ENCODE results near the gene FNDC3B.

The FNDC3B gene

DNA sequence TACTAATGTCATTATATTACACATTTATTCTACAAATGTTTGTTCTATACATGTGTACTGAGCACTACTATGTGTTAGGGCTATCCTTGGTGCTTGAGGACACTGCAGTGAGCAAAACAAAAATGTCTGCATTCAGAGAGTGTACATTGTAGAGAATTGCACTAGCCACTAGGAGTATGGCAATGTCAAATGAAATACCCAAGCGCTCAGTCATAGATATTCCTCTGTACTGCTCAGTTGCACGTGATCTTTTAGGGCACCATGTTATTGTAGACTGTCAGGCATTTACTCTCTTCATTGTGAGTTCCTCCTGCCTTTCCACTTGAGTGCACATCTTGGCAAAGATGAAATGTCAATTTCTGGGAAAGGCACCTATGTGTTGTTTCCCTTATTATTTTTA lies 36.8 kb downstream of the FNDC3B start:
- H3K27ac ChIP-seq (ENCODE audit: low read depth, low read length), result no peak overlapping the region

DNA sequence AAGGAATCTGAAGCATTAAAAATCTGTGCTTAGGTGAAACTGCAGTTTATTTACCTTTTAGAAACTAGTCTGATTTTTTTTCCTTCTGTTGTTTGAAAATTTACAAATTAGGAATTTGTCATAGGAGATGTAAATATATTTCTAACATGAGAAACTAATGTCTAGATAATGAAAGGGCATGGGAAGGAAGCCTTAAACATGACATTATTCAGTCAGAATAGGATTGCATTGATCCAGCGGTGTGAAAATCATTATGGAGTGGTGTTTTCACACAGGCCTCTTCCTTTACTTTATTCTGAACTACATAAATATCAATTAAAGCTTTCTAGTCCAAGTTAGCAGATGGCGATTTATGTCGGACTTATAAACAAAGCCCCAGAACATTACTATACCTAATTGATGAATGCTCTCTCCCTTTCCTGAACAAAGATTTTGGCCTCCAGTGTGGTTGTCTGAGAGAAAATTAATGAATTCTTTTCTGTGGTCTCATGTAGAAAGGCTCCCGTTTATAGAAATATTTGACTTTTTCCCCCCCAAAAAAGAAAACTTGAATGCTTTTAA lies 37.9 kb downstream of the FNDC3B start:
- no peak overlapping the region for H3K27ac ChIP-seq (ENCODE audit: low read depth, low read length)
- H3K9me2 ChIP-seq (replicated peaks; ENCODE audit: insufficient read depth, low read length), result no peaks in the 10 kb centered on the region
- no peak overlapping the region for H3K4me2 ChIP-seq (ENCODE audit: low read depth, low read length, poor library complexity, severe bottlenecking)
- H3K27me3 ChIP-seq (ENCODE audit: low read length), result no peaks in the 10 kb centered on the region
- no peak overlapping the region for H2AFZ ChIP-seq (ENCODE audit: low read depth, low read length, severe bottlenecking)
- no peak overlapping the region for H3K4me3 ChIP-seq (ENCODE audit: insufficient read depth, low read length, poor library complexity, severe bottlenecking)
- TF ChIP-seq, protein P1, sequence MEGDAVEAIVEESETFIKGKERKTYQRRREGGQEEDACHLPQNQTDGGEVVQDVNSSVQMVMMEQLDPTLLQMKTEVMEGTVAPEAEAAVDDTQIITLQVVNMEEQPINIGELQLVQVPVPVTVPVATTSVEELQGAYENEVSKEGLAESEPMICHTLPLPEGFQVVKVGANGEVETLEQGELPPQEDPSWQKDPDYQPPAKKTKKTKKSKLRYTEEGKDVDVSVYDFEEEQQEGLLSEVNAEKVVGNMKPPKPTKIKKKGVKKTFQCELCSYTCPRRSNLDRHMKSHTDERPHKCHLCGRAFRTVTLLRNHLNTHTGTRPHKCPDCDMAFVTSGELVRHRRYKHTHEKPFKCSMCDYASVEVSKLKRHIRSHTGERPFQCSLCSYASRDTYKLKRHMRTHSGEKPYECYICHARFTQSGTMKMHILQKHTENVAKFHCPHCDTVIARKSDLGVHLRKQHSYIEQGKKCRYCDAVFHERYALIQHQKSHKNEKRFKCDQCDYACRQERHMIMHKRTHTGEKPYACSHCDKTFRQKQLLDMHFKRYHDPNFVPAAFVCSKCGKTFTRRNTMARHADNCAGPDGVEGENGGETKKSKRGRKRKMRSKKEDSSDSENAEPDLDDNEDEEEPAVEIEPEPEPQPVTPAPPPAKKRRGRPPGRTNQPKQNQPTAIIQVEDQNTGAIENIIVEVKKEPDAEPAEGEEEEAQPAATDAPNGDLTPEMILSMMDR (IDR thresholded peaks at IDR 0.05; ENCODE audit: insufficient read depth, low read length, poor library complexity, severe bottlenecking), result no peak
- no peak for TF ChIP-seq EZH2phosphoT487 (conservative IDR thresholded peaks at IDR 0.05; ENCODE audit: low read length)
- no peak overlapping the region for H3K9ac ChIP-seq (ENCODE audit: low read length)
- H3K79me2 ChIP-seq (ENCODE audit: insufficient read depth, low read length), result no peaks in the 10 kb centered on the region
- no peaks in the 10 kb centered on the region for H4K20me1 ChIP-seq (ENCODE audit: low read depth, low read length)
- H3K36me3 ChIP-seq (ENCODE audit: low read length), result no peaks in the 10 kb centered on the region
- no peaks in the 10 kb centered on the region for H3K9me3 ChIP-seq (ENCODE audit: insufficient read depth, low read length)
- no peaks in the 10 kb centered on the region for H3F3A ChIP-seq (ENCODE audit: insufficient read depth)

More for the DNA sequence above, 36.8 kb downstream of the FNDC3B start:
- H3K4me2 ChIP-seq (ENCODE audit: low read depth, low read length, poor library complexity, severe bottlenecking), result no peak overlapping the region
- H3K9me2 ChIP-seq (replicated peaks; ENCODE audit: insufficient read depth, low read length), result no peaks in the 10 kb centered on the region
- TF ChIP-seq EZH2phosphoT487 (conservative IDR thresholded peaks at IDR 0.05; ENCODE audit: low read length), result no peak
- TF ChIP-seq, protein P1 (IDR thresholded peaks at IDR 0.05; ENCODE audit: insufficient read depth, low read length, poor library complexity, severe bottlenecking), result no peak
- H4K20me1 ChIP-seq (ENCODE audit: low read depth, low read length), result no peaks in the 10 kb centered on the region
- H2AFZ ChIP-seq (ENCODE audit: low read depth, low read length, severe bottlenecking), result no peak overlapping the region
- no peak overlapping the region for H3K4me3 ChIP-seq (ENCODE audit: insufficient read depth, low read length, poor library complexity, severe bottlenecking)
- H3K36me3 ChIP-seq (ENCODE audit: low read length), result no peaks in the 10 kb centered on the region
- H3K27me3 ChIP-seq (ENCODE audit: low read length), result no peaks in the 10 kb centered on the region
- no peaks in the 10 kb centered on the region for H3K79me2 ChIP-seq (ENCODE audit: insufficient read depth, low read length)
- no peaks in the 10 kb centered on the region for H3K9me3 ChIP-seq (ENCODE audit: insufficient read depth, low read length)
- no peaks in the 10 kb centered on the region for H3F3A ChIP-seq (ENCODE audit: insufficient read depth)
- H3K9ac ChIP-seq (ENCODE audit: low read length), result no peak overlapping the region

- no peaks in the 10 kb centered on the region for H3F3A ChIP-seq (ENCODE audit: insufficient read depth)
- no peak overlapping the region for H3K27ac ChIP-seq (ENCODE audit: low read depth, low read length)
- H3K4me3 ChIP-seq (ENCODE audit: insufficient read depth, low read length, poor library complexity, severe bottlenecking), result no peak overlapping the region
- no peak overlapping the region for H3K9ac ChIP-seq (ENCODE audit: low read length)
- H3K9me2 ChIP-seq (replicated peaks; ENCODE audit: insufficient read depth, low read length), result no peaks in the 10 kb centered on the region
- no peaks in the 10 kb centered on the region for H4K20me1 ChIP-seq (ENCODE audit: low read depth, low read length)
- no peak overlapping the region for H3K4me2 ChIP-seq (ENCODE audit: low read depth, low read length, poor library complexity, severe bottlenecking)
- no peaks in the 10 kb centered on the region for H3K36me3 ChIP-seq (ENCODE audit: low read length)
- H3K27me3 ChIP-seq (ENCODE audit: low read length), result no peaks in the 10 kb centered on the region
- no peak for TF ChIP-seq EZH2phosphoT487 (conservative IDR thresholded peaks at IDR 0.05; ENCODE audit: low read length)
- TF ChIP-seq, protein P1 (IDR thresholded peaks at IDR 0.05; ENCODE audit: insufficient read depth, low read length, poor library complexity, severe bottlenecking), result no peak
- H3K9me3 ChIP-seq (ENCODE audit: insufficient read depth, low read length), result no peaks in the 10 kb centered on the region
- H3K79me2 ChIP-seq (ENCODE audit: insufficient read depth, low read length), result no peaks in the 10 kb centered on the region
- H2AFZ ChIP-seq (ENCODE audit: low read depth, low read length, severe bottlenecking), result no peak overlapping the region
Observed at GRCh38 chr3:172078244-172078643, 38.9 kb downstream of the FNDC3B start.

Measured in SU-DHL-6 (cell line).